Neural crest cell (in vitro differentiated cells): Measurements from ENCODE around the gene GREM2. TPM values are rescaled to one million over a fixed set of nuclear protein-coding genes. Genes with fewer than 3 reads are reported as not detected.

Experiments used
- DNase-seq: peaks from one replicate; pipeline ENCODE4 v3.0.0; 2021; ENCODE audit warnings: low read depth, mixed read lengths, low spot score
- H3K27ac Mint-ChIP-seq: one replicate; pipeline ENCODE4 v1.8.0; 2021; ENCODE audit warnings: mild to moderate bottlenecking, mixed read lengths; ENCODE audit not compliant: unreplicated experiment
- H3K27me3 Mint-ChIP-seq: 2 replicates; pipeline ENCODE4 v1.8.0; 2021; ENCODE audit warnings: low read depth, mild to moderate bottlenecking, mixed read lengths
- H3K36me3 Mint-ChIP-seq: 2 replicates; pipeline ENCODE4 v1.8.0; 2021; ENCODE audit warnings: low read depth, mild to moderate bottlenecking, mixed read lengths
- H3K4me1 Mint-ChIP-seq: 2 replicates; pipeline ENCODE4 v1.8.0; 2021; ENCODE audit warnings: mixed read lengths
- H3K4me3 Mint-ChIP-seq: one replicate; pipeline ENCODE4 v1.8.0; 2021; ENCODE audit warnings: mild to moderate bottlenecking, mixed read lengths
- H3K9me3 Mint-ChIP-seq: 2 replicates; pipeline ENCODE4 v1.8.0; 2021; ENCODE audit warnings: mixed read lengths
- total RNA-seq: library from RNA; stranded (reverse); gene quantifications from 2 replicates; pipeline ENCODE4 v1.2.1, GENCODE V29; 2021
- TF ChIP-seq, protein P1 (sequence below): fragments of 200-600 bp; sonication (generic); conservative IDR thresholded peaks from 2 replicates; pipeline ENCODE4 v1.5.0; 2021; ENCODE audit warnings: antibody characterized with exemption, mild to moderate bottlenecking

Gene GREM2
- total RNA-seq, 1 donor from 2014 or later: 2.3 TPM

DNA sequence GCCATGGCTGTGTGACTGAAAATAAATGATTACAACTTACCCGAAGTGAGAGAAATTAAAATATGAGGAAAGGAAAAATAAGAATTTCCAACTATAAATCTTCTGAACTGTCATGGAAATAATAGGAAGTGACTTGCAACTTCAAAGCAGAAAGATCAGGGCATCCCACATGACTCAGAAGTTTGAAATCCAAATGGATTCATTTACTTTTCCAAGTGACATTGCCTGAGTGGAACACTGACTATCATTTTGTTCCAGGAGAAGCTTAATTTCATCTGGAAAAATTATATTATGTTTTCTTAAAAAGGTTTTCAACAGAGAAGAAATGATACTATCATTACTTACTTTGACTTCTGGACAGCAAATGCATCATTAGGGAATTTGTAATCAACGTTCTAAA lies 110.8 kb downstream of the GREM2 start:
- H3K4me1 Mint-ChIP-seq: no peaks in the 10 kb centered on the region
- H3K4me3 Mint-ChIP-seq: no peak overlapping the region
- no peak for DNase-seq
- no peaks in the 10 kb centered on the region for H3K36me3 Mint-ChIP-seq
- H3K27me3 Mint-ChIP-seq: no peaks in the 10 kb centered on the region
- H3K27ac Mint-ChIP-seq: no peak overlapping the region
- TF ChIP-seq, protein P1, sequence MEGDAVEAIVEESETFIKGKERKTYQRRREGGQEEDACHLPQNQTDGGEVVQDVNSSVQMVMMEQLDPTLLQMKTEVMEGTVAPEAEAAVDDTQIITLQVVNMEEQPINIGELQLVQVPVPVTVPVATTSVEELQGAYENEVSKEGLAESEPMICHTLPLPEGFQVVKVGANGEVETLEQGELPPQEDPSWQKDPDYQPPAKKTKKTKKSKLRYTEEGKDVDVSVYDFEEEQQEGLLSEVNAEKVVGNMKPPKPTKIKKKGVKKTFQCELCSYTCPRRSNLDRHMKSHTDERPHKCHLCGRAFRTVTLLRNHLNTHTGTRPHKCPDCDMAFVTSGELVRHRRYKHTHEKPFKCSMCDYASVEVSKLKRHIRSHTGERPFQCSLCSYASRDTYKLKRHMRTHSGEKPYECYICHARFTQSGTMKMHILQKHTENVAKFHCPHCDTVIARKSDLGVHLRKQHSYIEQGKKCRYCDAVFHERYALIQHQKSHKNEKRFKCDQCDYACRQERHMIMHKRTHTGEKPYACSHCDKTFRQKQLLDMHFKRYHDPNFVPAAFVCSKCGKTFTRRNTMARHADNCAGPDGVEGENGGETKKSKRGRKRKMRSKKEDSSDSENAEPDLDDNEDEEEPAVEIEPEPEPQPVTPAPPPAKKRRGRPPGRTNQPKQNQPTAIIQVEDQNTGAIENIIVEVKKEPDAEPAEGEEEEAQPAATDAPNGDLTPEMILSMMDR: no peak
- peaks cover 2% of the 10 kb centered on the region for H3K9me3 Mint-ChIP-seq

DNA sequence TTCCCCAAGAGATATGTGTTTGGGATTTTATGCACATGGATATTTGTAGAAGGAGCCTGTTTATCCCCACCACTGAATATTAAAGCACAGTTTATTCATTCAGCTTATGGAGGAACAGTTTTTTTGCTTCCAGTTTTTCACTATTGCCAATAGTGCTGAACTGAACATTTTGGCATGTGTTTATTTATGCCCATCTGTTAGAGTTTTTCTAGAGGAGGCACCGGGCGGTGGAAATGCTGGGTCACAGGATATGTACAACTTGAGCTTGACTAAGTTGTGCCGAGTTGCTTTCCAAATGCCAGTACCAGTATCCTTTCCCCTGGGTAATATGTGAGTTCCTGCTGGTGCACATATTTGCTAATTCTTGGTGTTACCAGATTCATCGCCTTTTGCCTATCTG lies 111.3 kb downstream of the GREM2 start:
- no peaks in the 10 kb centered on the region for H3K4me1 Mint-ChIP-seq
- peaks cover 2% of the 10 kb centered on the region for H3K9me3 Mint-ChIP-seq
- TF ChIP-seq, protein P1: no peak
- H3K4me3 Mint-ChIP-seq: no peak overlapping the region
- H3K27ac Mint-ChIP-seq: no peak overlapping the region
- no peak for DNase-seq
- H3K27me3 Mint-ChIP-seq: no peaks in the 10 kb centered on the region
- no peaks in the 10 kb centered on the region for H3K36me3 Mint-ChIP-seq

DNA sequence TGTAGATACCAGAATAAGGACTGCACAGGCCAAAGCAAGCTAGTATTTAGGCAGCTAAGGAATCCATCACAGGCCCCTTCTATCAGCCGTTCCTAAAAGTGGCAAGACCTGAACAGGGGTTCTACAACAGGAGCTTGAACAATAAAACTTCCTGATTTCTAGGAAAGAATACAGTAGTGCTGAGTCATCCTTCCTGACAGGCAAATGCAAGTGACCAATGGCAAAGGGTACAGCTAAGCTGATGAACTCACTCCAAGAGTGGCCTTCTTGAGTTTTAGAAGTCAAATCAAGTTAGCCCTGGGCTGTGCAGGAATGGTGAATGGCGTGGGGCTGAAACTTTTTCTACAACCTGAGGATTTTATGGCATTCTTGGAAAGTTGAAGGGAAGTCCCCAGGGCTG lies 112.9 kb downstream of the GREM2 start:
- no peaks in the 10 kb centered on the region for H3K9me3 Mint-ChIP-seq
- H3K4me3 Mint-ChIP-seq: no peak overlapping the region
- no peak overlapping the region for H3K27ac Mint-ChIP-seq
- H3K4me1 Mint-ChIP-seq: no peaks in the 10 kb centered on the region
- H3K36me3 Mint-ChIP-seq: no peaks in the 10 kb centered on the region
- no peaks in the 10 kb centered on the region for H3K27me3 Mint-ChIP-seq
- no peak for DNase-seq
- TF ChIP-seq, protein P1: no peak

DNA sequence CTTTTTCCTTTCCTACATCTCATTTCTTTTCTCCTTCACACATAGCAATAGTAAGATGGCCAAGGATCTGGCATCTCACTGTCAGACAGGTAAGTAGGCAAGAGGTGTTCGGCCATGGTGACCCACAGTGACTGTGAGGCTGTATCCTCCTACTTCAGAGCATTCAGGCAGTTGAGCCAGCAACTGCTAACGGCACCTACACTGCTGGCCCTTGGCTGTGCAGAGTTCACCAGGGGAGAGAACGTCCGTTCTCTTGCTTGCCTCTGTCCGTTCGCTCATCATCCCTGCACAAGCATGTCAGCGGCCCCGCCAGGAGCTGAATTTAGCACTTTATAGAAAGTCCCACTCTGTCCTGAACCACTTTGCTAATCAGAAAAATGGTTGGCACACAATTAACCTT lies 113.6 kb downstream of the GREM2 start:
- TF ChIP-seq, protein P1: no peak
- Mint-ChIP-seq H3K4me3 (no peak overlapping the region), H3K27ac (no peak overlapping the region), H3K9me3 (no peaks in the 10 kb centered on the region), H3K4me1 (no peaks in the 10 kb centered on the region), H3K27me3 (no peaks in the 10 kb centered on the region), H3K36me3 (no peaks in the 10 kb centered on the region)
- no peak for DNase-seq

DNA sequence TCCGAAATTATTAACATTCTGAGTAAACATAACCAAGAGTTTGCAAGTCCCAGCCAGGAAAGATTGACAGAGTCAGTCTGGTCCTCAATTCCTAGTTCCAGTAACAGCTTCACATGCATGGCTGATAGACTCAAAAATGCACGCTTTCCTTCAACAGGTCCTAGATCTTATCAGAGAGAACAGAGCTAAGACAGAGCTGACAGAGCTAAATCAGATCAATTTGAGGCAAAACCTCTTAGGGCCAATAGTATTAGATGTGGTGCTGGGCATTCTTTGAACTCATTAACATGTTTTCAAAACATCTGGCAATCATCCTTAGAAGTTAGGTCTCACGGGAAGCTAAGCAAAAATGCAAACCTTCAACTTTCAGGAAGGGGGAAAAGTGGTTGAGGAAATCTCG lies 114.0 kb downstream of the GREM2 start:
- Mint-ChIP-seq H3K36me3 (no peaks in the 10 kb centered on the region), H3K4me3 (no peak overlapping the region), H3K4me1 (peaks cover 3% of the 10 kb centered on the region), H3K27ac (no peak overlapping the region), H3K9me3 (no peaks in the 10 kb centered on the region), H3K27me3 (peaks cover 4% of the 10 kb centered on the region)
- DNase-seq: no peak
- TF ChIP-seq, protein P1: no peak

DNA sequence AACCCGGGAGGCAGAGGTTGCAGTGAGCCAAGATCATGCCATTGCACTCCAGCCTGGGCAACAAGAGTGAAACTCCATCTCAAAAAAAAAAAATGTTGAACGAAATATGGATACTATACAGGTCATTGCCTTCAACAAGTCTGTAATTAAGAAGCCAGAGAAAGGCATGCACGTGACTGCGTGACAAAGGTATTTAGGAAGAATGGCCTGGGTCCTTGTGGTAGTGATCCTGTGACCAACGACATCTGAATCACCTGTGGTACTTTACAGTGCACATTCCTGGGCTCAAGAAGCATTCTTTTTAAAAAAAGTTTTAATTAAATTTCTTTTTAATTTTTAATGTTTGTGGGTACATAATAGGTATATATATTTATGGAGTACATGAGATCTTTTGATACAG lies 115.0 kb downstream of the GREM2 start:
- TF ChIP-seq, protein P1: no peak
- Mint-ChIP-seq H3K36me3 (no peaks in the 10 kb centered on the region), H3K4me1 (peaks cover 3% of the 10 kb centered on the region), H3K27ac (no peak overlapping the region), H3K4me3 (no peak overlapping the region), H3K9me3 (no peaks in the 10 kb centered on the region), H3K27me3 (peaks cover 8% of the 10 kb centered on the region)
- no peak for DNase-seq
